8988T (cell line): Measurements from ENCODE around the gene MTFP1.
A peak's percentile ranks its signal among the peaks of the same experiment; 100 is the strongest.
"Not testable (repeated sequence)": the region's sequence is repeated elsewhere in the genome, so short reads cannot be mapped to it uniquely, and the experiment has no call there.

Experiments used
- DNase-seq: peaks from one replicate; pipeline ENCODE4 v3.0.0; 2011

MTFP1 gene

DNA sequence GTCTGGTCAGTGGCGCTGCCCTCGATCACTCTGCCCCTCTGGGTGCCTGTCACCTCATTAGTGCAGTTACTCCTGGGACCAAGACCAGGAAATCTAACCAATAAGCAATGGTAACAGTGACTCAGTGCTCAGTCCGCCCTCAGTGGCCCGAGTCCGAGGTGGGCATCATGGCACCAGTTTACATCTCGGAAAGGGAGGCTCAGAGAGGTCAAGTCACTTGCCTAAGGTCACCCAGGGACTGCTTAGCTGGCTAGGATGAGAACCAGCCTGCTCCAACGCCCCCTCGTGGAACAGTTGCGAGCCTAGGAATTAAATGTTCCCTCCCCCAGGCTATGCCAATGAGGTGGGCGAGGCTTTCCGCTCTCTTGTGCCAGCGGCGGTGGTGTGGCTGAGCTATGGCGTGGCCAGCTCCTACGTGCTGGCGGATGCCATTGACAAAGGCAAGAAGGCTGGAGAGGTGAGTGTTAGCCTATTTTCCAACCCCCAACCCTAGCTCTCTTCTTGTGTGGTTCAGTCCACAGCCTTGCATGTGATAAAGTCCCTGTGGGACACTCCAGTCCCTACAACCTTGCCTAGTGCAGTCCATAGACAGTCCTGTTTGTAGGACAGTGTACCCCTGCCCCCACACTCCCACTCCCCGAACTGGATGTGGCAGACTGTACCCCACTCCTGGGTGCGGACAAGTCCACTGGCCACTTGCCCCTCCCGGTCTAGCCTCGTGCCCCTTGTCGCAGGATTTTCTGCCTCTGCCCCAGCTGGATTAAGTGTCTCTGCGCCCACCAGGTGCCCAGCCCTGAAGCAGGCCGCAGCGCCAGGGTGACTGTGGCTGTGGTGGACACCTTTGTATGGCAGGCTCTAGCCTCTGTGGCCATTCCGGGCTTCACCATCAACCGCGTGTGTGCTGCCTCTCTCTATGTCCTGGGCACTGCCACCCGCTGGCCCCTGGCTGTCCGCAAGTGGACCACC lies 1.1 kb downstream of the MTFP1 start:
- peak; percentile 75 for DNase-seq

GRCh38 chr22:30427871-30428270 lies 2.3 kb downstream of the MTFP1 start:
- no peak for DNase-seq

DNA sequence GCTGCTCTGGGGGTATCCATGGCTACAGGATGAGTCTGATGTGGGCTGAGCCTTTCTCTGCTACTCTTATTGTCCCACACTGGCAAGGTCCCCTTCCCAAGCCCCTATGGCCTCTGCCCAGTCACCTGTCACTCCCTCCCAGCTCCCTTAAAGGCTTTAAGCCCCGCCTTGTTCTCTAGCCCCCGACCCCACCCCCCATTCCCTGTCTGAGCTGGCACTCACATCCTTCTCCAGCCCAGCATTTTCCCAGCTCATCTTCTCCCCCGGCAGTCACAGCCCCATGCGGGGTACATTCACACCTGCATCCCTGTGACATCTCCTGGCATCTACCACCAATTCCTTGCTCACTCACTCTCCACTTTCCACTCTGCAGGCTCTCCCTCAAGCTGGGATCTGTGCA lies 4.3 kb downstream of the MTFP1 start:
- DNase-seq: no peak

- no peak for DNase-seq
Observed at GRCh38 chr22:30430933-30431332, 5.4 kb downstream of the MTFP1 start.

GRCh38 chr22:30432096-30432495 lies 6.5 kb downstream of the MTFP1 start:
- DNase-seq: no peak

DNA sequence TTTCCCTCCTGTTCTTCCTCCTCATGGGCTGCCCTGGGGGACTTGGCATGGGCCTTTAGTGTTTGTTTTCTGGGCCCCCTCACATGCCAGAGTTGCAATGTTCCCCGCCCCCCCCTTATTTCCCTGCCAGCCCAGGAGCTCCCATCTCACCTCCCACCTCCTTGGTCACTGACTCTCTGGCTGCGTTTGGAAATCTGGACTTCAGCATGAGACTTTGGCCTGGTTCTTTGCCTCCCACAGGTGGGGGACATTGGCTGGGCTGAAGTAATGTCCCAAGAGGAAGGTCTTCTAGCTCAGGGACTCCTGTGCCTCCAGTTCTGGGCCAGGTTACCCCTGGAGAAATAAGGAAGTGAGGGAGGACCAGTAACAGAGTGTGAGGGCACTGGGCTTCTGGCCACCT lies 7.0 kb downstream of the MTFP1 start:
- DNase-seq: no peak

DNA sequence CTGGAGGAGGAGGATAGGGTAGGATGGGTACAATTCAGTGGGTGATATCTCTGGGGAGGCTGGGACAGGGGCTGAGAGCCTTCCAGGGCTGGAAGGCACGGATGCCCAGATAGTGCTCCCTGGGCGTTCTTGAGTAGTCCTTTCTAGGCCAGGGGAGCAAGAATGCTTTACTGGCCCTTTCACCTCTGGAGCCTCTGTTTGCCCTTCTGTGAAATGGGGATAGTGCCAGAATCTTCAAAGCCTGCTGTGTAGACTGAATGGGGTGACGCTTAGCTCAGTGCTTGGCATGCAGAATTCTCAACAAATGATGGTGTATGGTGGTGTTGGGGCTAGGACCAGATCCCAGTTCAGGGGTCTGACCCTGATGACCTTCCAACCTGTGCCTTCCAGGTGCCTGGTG lies 7.7 kb downstream of the MTFP1 start:
- DNase-seq: no peak

- DNase-seq: no peak
Observed at GRCh38 chr22:30433773-30434172, 8.2 kb downstream of the MTFP1 start.

- no peak for DNase-seq
Observed at GRCh38 chr22:30434843-30435242, 9.3 kb downstream of the MTFP1 start.

DNA sequence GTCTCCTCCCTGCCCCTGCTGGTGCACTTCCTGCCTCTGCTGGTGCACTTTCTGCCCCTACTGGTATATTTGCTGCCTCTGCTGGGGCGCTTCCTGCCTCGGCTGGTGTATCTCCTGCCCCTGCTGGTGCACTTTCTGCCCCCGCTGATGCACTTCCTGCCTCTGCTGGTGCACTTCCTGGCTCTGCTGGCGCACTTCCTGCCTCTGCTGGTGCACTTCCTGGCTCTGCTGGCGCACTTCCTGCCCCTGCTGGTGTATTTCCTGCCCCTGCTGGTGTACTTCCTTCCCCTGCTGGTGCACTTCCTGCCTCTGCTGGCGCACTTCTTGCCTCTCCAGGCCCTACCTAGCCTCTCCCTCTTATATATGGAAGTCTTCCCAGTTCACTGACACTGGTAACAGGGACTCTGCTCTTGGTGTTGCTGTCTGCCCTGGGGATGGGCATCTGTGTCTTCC lies 10.1 kb downstream of the MTFP1 start:
- DNase-seq: no peak

DNA sequence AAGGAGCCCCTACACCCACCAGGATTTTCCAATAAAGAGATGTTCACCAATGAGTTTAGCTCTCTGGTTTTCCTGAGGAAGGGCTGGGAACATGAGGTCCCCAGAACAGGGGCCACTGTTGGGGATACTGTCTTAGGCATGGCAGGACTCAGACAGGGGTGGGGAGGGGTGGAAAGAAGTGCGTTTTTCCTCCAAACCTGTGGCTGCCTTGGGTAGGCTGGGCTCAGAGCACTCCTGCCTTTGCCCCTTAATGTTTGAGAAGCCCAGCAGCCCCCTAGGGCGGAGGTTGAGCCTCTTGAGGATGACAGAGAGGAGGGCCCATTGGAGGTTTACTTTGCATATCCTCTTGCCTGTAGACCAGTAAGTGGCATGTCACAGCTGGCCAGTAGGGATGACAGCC lies 10.6 kb downstream of the MTFP1 start:
- DNase-seq: no peak

DNA sequence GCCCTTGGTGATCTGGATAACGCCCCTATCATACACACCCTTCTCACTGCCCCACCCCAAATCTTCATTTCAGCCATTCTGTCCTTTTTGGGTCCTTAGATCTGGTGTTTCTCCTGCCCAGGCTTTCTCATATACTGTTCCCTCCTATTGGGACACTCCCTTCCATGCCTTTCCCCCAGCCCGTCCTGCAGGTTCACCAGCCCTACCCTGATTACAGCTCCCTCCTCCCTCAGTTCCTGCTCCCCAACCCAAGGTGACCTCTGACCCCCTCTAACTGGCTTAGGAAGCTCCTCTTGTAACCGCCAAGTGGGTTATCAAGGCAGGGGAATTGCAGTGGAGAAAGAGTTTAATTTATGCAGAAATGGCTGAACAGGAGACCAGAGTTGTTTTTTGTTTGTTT lies 13.0 kb downstream of the MTFP1 start:
- no peak for DNase-seq

DNA sequence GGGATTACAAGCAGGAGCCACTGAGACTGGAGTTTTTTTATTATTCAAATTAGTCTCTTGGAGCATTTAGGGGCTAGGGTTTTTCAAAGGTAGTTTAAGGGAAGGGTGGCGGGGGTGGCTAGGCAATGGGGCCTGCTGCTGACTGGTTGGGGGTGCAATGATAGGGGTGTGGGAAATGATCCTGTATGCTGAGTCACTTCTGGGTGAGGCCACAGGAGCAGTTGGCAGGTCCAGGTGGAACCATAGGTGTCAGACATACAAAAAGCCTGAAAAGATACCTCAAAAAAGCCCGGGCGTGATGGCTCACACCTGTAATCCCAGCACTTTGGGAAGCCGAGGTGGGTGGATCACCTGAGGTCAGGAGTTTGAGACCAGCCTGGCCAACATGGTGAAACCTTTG lies 13.7 kb downstream of the MTFP1 start:
- DNase-seq: no peak

DNA sequence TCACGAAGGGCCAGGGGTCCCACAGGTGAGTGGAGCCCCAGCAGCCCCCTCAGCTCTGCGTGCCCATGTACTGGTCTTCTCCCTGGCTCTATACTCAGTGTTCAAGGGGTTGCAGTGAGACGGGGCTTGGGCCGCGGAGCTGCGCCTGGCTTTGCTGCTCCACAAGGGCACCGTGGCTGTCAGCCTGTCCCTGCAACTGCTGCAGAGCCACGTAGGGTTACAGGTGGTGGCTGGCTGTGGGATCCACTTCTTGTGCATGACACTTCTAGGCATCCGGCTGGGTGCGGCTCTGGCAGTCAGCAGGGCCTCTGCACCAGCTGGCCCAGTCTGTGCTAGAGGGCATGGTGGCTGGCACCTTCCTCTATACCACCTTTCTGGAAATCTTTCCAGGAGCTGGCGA lies 14.3 kb downstream of the MTFP1 start:
- no peak for DNase-seq

DNA sequence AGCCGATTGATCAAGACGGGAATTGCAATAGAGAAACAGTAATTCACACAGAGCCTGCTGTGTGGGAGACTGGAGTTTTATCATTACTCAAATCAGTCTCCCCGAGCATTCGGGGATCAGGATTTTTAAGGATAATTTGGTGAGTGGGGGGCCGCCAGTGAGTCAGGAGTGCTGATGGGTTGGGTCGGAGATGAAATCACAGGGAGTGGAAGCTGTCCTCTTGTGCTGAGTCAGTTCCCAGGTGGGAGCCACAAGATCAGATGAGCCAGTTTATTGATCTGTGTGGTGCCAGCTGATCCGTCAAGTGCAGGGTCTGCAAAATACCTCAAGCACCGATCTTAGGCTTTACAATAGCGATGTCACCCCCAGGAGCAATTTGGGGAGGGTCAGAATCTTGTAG lies 15.5 kb downstream of the MTFP1 start:
- DNase-seq: no peak

DNA sequence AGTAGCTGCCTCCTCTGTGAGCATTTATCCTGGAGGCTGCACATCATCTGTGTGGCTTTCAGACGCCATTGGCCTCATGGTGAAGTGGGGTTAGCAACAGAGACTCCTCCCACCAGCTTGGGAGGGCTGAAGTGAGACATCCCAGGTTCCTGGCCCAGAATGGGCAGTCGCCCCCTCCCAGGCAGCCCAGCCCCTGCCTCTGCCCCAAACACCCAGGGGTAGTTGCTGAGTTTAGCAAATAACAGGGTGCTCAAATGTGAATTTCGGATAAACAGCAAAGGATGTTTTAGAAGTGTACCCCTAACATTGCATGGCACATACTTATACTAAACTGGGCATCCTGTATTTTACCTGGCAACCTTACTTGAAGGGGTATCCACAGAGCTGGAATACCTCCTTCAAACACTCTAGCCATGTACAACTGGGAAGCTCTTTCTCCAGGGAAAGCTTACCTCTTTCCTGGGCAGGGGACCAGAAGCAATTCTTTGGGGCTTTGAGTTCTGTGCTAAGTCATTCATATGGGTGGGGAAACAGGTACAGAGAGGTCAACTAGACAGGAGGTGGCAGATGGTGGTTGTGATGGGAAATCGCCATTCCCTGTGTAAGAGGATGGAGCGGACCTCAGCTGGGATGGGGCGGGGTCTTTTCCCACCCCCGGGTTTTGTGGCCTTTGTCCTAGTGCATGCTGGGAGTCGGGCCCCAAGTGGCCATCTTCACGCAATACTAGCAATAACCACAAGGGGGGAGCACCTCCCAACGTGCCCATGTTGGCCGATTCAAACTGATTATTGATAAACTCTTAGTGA lies 19.3 kb downstream of the MTFP1 start:
- no peak for DNase-seq

GRCh38 chr22:30445438-30446145 lies 20.0 kb downstream of the MTFP1 start:
- no peak for DNase-seq

DNA sequence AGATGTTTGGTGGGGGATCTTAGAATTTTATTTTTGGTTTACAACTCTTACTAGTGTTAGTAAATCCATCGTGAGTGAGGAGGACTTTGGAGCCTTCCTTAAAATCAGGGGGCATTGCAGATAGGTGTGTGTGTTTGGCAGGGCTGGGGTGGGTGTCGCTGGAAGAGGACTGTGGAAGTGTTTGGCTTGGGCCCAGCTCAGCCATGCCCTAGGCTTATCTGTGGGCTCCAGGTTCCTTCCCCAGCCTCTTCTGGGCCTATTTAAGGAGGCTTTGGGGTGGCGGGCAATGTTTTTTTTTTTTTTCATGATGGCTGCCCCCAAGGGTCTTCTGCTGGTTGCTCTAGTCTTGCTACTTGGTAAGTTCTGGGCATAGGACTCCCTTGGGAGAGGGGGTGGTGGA lies 22.1 kb downstream of the MTFP1 start:
- DNase-seq: no peak

DNA sequence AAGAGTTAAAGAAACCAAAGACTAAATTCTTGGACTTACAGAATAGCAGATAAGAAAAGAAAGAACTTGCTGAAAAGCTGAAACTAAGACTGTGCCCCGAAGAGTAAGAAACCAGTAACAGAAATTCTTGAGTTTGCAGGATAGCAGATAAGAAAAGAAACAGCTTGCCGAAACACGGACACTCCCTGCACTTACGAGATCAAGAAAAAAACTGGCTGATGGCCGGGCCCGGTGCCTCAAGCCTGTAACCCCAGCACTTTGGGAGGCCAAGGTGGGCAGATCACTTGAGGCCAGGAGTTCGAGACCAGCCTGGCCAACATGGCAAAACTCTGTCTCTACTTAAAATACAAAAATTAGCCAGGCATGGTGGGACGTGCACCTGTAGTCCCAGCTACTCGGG lies 25.9 kb downstream of the MTFP1 start:
- DNase-seq: not testable (repeated sequence)

GRCh38 chr22:30452861-30453260 lies 27.3 kb downstream of the MTFP1 start:
- no peak for DNase-seq

- no peak for DNase-seq
Observed at GRCh38 chr22:30453731-30454510, 28.4 kb downstream of the MTFP1 start.

DNA sequence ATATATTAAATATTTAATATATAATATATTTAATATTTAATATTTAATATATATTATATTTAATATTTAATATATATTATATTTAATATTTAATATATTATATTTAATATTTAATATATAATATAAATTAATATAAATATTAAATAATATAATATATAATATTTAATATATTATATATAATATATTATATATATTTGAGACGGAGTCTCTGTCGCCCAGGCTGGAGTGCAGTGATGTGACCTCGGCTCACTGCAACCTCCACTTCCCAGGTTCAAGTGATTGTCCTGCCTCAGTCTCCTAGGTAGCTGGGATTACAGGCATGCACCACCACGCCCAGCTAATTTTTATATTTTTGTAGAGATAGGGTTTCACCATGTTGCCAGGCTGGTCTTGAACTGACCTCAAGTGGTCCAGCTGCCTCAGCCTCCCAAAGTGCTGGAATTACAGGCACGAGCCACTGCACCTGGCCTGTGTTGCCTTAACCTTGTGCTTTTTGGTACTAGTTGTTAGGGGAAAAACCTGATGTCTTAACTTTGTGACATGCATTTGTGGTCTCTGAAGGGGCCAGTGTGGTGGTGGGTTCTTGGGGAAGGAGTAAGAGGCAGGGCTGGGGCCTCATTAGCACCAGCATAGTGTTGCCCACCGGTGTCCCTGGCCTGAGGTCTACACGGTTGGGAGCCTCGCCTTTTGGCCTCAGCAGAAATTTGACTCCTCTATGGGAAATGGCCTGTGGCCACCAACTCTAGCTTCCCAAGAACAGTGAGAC lies 29.7 kb downstream of the MTFP1 start:
- DNase-seq: no peak
